HCT116 (cell line): ENCODE results near the gene ZBTB20.
A peak's percentile ranks its signal among the peaks of the same experiment; 100 is the strongest.

Experiments
- CEBPB ChIP-seq: IDR thresholded peaks from 2 replicates; pipeline ENCODE4 v1.6.1; 2012; ENCODE audit warnings: low read depth
- EZH2phosphoT487 ChIP-seq: fragments of 200-600 bp; IDR thresholded peaks from 2 replicates; pipeline ENCODE4 v1.6.1; 2018; ENCODE audit warnings: antibody characterized with exemption, borderline replicate concordance
- POLR2A ChIP-seq: IDR thresholded peaks from 2 replicates; pipeline ENCODE4 v1.7.0; 2011; ENCODE audit warnings: borderline replicate concordance; ENCODE audit not compliant: insufficient read depth, insufficient read length; ENCODE audit errors: extremely low read depth
- POLR2AphosphoS5 ChIP-seq: IDR thresholded peaks from 2 replicates; pipeline ENCODE4 v1.6.1; 2011; ENCODE audit warnings: mild to moderate bottlenecking, low read depth, low read length, moderate library complexity
- RAD21 ChIP-seq: IDR thresholded peaks from 2 replicates; pipeline ENCODE4 v1.6.1; 2012; ENCODE audit warnings: low read depth, mild to moderate bottlenecking
- SP1 ChIP-seq: IDR thresholded peaks from 2 replicates; pipeline ENCODE4 v1.6.1; 2012; ENCODE audit warnings: low read depth
- YY1 ChIP-seq: IDR thresholded peaks from 2 replicates; pipeline ENCODE4 v1.6.1; 2011; ENCODE audit warnings: low read length, low read depth, moderate library complexity, mild to moderate bottlenecking; ENCODE audit not compliant: insufficient replicate concordance; ENCODE audit errors: extremely low read depth
- TF ChIP-seq, protein P1 (sequence below), 3 experiments: fragments of 200-600 bp in 1 of 3; sonication (generic) in 1 of 3; IDR thresholded peaks in 2 of 3; conservative IDR thresholded peaks in 1 of 3; 2 replicates each; pipeline ENCODE4 v1.5.1; 2012 to 2017; ENCODE audit warnings: low read depth in 2 of 3, low read length in 2 of 3, antibody characterized with exemption in 1 of 3, borderline replicate concordance in 1 of 3, control low read depth in 1 of 3, mild to moderate bottlenecking in 1 of 3, mixed read lengths in 1 of 3, mixed run types in 1 of 3, moderate library complexity in 1 of 3; ENCODE audit not compliant: insufficient read depth in 1 of 3

DNA sequence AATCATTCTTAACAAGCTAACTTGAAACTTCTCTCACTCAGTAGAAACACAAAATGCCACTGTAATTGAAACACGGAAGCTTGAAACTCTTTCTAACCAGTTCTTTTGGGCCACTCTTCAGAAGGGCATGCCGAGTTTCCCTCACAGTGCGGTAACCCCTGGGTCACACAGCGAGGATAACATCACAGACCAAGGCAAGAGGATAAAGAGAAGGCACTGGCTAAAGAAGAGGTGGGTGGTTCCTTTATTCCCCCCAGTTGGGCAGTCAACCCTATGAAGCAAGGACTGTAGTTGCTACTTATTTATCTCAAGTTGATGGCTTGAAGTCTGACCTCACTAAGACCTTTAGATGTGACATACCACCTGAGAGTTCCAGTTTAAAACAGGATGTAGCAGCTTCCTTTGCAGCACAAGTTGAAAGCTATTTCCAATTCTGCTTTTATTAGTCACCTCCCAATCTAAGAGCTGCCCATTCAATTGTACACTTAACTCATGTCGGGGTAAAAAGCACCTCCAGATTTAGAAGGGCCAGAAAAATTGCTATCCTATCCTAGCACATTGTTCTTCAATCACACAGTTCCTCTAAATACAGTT, 580.8 kb downstream of the ZBTB20 start:
- peak; percentile 17; the same call in 1 of the 2 replicates for TF ChIP-seq SP1
- TF ChIP-seq, protein P1, sequence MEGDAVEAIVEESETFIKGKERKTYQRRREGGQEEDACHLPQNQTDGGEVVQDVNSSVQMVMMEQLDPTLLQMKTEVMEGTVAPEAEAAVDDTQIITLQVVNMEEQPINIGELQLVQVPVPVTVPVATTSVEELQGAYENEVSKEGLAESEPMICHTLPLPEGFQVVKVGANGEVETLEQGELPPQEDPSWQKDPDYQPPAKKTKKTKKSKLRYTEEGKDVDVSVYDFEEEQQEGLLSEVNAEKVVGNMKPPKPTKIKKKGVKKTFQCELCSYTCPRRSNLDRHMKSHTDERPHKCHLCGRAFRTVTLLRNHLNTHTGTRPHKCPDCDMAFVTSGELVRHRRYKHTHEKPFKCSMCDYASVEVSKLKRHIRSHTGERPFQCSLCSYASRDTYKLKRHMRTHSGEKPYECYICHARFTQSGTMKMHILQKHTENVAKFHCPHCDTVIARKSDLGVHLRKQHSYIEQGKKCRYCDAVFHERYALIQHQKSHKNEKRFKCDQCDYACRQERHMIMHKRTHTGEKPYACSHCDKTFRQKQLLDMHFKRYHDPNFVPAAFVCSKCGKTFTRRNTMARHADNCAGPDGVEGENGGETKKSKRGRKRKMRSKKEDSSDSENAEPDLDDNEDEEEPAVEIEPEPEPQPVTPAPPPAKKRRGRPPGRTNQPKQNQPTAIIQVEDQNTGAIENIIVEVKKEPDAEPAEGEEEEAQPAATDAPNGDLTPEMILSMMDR (IDR thresholded peaks at IDR 0.05 in 2 of 3, conservative IDR thresholded peaks at IDR 0.05 in 1 of 3; ENCODE audit: borderline replicate concordance in 1 of 3, insufficient read depth in 1 of 3, low read depth in 2 of 3, low read length in 2 of 3), result no peak
- no peak for TF ChIP-seq EZH2phosphoT487
- TF ChIP-seq POLR2A, result no peak
- TF ChIP-seq POLR2AphosphoS5, result no peak
- TF ChIP-seq YY1, result no peak
- TF ChIP-seq RAD21, result no peak
- no peak for TF ChIP-seq CEBPB
